H9 (cell line): Measurements from ENCODE around the gene TBC1D8B. TPM values are rescaled to one million over a fixed set of nuclear protein-coding genes. Genes with fewer than 3 reads are reported as not detected.

Experiments
- DNase-seq: peaks from one replicate; pipeline ENCODE4 v3.0.0-alpha.2; 2017
- H2AFZ ChIP-seq: one replicate; pipeline ENCODE4 v1.6.1; 2013; ENCODE audit warnings: mild to moderate bottlenecking, low read length, control low read depth, moderate library complexity
- H2AK5ac ChIP-seq: 2 replicates; pipeline ENCODE4 v1.6.1; 2013; ENCODE audit warnings: low read length, control low read depth, mixed read lengths; ENCODE audit not compliant: insufficient read length
- H2BK120ac ChIP-seq: one replicate; pipeline ENCODE4 v1.6.1; 2013; ENCODE audit warnings: low read depth, mild to moderate bottlenecking, low read length, control low read depth, inconsistent platforms; ENCODE audit not compliant: poor library complexity, severe bottlenecking
- H2BK12ac ChIP-seq: 2 replicates; pipeline ENCODE4 v1.6.1; 2013; ENCODE audit warnings: low read length, control low read depth, mixed read lengths, low read depth; ENCODE audit not compliant: insufficient read length
- H2BK15ac ChIP-seq: 2 replicates; pipeline ENCODE4 v1.6.1; 2013; ENCODE audit warnings: low read depth, low read length, control low read depth
- H2BK20ac ChIP-seq: one replicate; pipeline ENCODE4 v1.6.1; 2013; ENCODE audit warnings: low read depth, mild to moderate bottlenecking, low read length, control low read depth, inconsistent platforms; ENCODE audit not compliant: poor library complexity, severe bottlenecking
- H2BK5ac ChIP-seq: 2 replicates; pipeline ENCODE4 v1.6.1; 2013; ENCODE audit warnings: low read length, control low read depth, mixed read lengths; ENCODE audit not compliant: insufficient read length
- H3K14ac ChIP-seq: 2 replicates; pipeline ENCODE4 v1.6.1; 2013; ENCODE audit warnings: low read length, control low read depth; ENCODE audit not compliant: insufficient read depth
- H3K18ac ChIP-seq: 2 replicates; pipeline ENCODE4 v1.6.1; 2013; ENCODE audit warnings: low read depth, mild to moderate bottlenecking, mixed read lengths, low read length, control low read depth; ENCODE audit not compliant: insufficient read length
- H3K23ac ChIP-seq: 2 replicates; pipeline ENCODE4 v1.6.1; 2013; ENCODE audit warnings: low read length, control low read depth, mixed read lengths, low read depth; ENCODE audit not compliant: insufficient read length
- H3K23me2 ChIP-seq: 2 replicates; pipeline ENCODE4 v1.6.1; 2013; ENCODE audit warnings: low read depth, mild to moderate bottlenecking, mixed read lengths, low read length, control low read depth; ENCODE audit not compliant: insufficient read length, poor library complexity, severe bottlenecking
- H3K27ac ChIP-seq: 2 replicates; pipeline ENCODE4 v1.5.1; 2013; ENCODE audit warnings: low read length, control low read depth, mixed read lengths, low read depth; ENCODE audit not compliant: insufficient read length
- H3K27me3 ChIP-seq: 2 replicates; pipeline ENCODE4 v1.6.1; 2013; ENCODE audit warnings: low read length, control low read depth, inconsistent platforms; ENCODE audit not compliant: insufficient read depth
- H3K4ac ChIP-seq: 2 replicates; pipeline ENCODE4 v1.6.1; 2013; ENCODE audit warnings: low read depth, mild to moderate bottlenecking, control low read depth, inconsistent platforms, low read length, moderate library complexity
- H3K4me1 ChIP-seq: 2 replicates; pipeline ENCODE4 v1.6.1; 2013; ENCODE audit warnings: low read length, control low read depth, inconsistent platforms; ENCODE audit not compliant: insufficient read depth
- H3K4me2 ChIP-seq: 2 replicates; pipeline ENCODE4 v1.6.1; 2013; ENCODE audit warnings: low read length, control low read depth, mixed read lengths; ENCODE audit not compliant: insufficient read length, insufficient read depth
- H3K56ac ChIP-seq: 2 replicates; pipeline ENCODE4 v1.6.1; 2013; ENCODE audit warnings: low read depth, mild to moderate bottlenecking, mixed read lengths, low read length, control low read depth; ENCODE audit not compliant: insufficient read length
- H3K79me1 ChIP-seq: 2 replicates; pipeline ENCODE4 v1.6.1; 2013; ENCODE audit warnings: low read depth, mild to moderate bottlenecking, moderate library complexity, low read length, control low read depth, inconsistent platforms; ENCODE audit not compliant: insufficient read depth, poor library complexity, severe bottlenecking
- H3K79me2 ChIP-seq: 2 replicates; pipeline ENCODE4 v1.6.1; 2013; ENCODE audit warnings: low read length, control low read depth, inconsistent platforms; ENCODE audit not compliant: insufficient read depth
- H3K9ac ChIP-seq: 2 replicates; pipeline ENCODE4 v1.6.1; 2013; ENCODE audit warnings: low read length, control low read depth, mixed read lengths; ENCODE audit not compliant: insufficient read length; ENCODE audit errors: extremely low read depth
- H3K9me3 ChIP-seq: one replicate; pipeline ENCODE4 v1.6.1; 2013; ENCODE audit warnings: low read depth, low read length, inconsistent platforms; ENCODE audit not compliant: control insufficient read depth
- H3T11ph ChIP-seq: one replicate; pipeline ENCODE4 v1.6.1; 2013; ENCODE audit warnings: mild to moderate bottlenecking, low read length, control low read depth, inconsistent platforms
- H4K20me1 ChIP-seq: one replicate; pipeline ENCODE4 v1.6.1; 2013; ENCODE audit not compliant: control insufficient read depth, insufficient read length, insufficient read depth
- H4K5ac ChIP-seq: 2 replicates; pipeline ENCODE4 v1.6.1; 2013; ENCODE audit warnings: low read depth, mild to moderate bottlenecking, mixed read lengths, low read length, control low read depth; ENCODE audit not compliant: insufficient read length
- H4K8ac ChIP-seq: replicated peaks from 2 replicates; pipeline ENCODE4 v1.6.1; 2013; ENCODE audit warnings: low read length, control low read depth, mixed read lengths, low read depth; ENCODE audit not compliant: insufficient read length
- H4K91ac ChIP-seq: 2 replicates; pipeline ENCODE4 v1.6.1; 2013; ENCODE audit warnings: low read depth, mild to moderate bottlenecking, moderate library complexity, mixed read lengths, low read length, control low read depth; ENCODE audit not compliant: insufficient read length
- H3K27ac Mint-ChIP-seq, 3 experiments: 2 replicates in 2 of 3; 3 replicates in 1 of 3; pipeline ENCODE4 v1.8.0; 2020 to 2021; ENCODE audit warnings: mixed read lengths in 3 of 3, mild to moderate bottlenecking in 1 of 3, moderate library complexity in 1 of 3
- H3K27me3 Mint-ChIP-seq: 2 replicates; pipeline ENCODE4 v1.8.0; 2021; ENCODE audit warnings: low read depth, mild to moderate bottlenecking, moderate library complexity, mixed read lengths
- H3K36me3 Mint-ChIP-seq, 3 experiments: 2 replicates in 2 of 3; 3 replicates in 1 of 3; pipeline ENCODE4 v1.8.0; 2020 to 2021; ENCODE audit warnings: low read depth in 3 of 3, mixed read lengths in 3 of 3; ENCODE audit not compliant: insufficient read depth in 1 of 3
- H3K4me1 Mint-ChIP-seq, 2 experiments: 2 replicates each; pipeline ENCODE4 v1.8.0; 2020; ENCODE audit warnings: mixed read lengths in 2 of 2
- H3K4me3 Mint-ChIP-seq, 2 experiments: 2 replicates in 1 of 2; 3 replicates in 1 of 2; pipeline ENCODE4 v1.8.0; 2020 to 2021; ENCODE audit warnings: mild to moderate bottlenecking in 2 of 2, mixed read lengths in 2 of 2, moderate library complexity in 1 of 2
- H3K9me3 Mint-ChIP-seq, 2 experiments: 2 replicates in 1 of 2; 3 replicates in 1 of 2; pipeline ENCODE4 v1.8.0; 2020; ENCODE audit warnings: mild to moderate bottlenecking in 2 of 2, mixed read lengths in 2 of 2, moderate library complexity in 1 of 2
- WGBS: extraction: QIAGEN DNeasy Blood & Tissue Kit; methylation state at CpG from one replicate; pipeline ENCODE4 v1.1.7; 2013; ENCODE audit warnings: missing lambda C conversion rate, low lambda C conversion rate, mixed read lengths; ENCODE audit not compliant: insufficient read length; ENCODE audit errors: extremely low coverage; 5-methylcytosine and 5-hydroxymethylcytosine counted together
- total RNA-seq: library from RNA; stranded (reverse); gene quantifications from 2 replicates; pipeline ENCODE4 v1.2.1, GENCODE V29; 2021
- TF ChIP-seq, protein P1 (sequence below): fragments of 200-600 bp; sonication (generic); conservative IDR thresholded peaks from 3 replicates; pipeline ENCODE4 v1.8.0; 2021; ENCODE audit warnings: antibody characterized with exemption, mild to moderate bottlenecking

Gene TBC1D8B
- total RNA-seq, 1 experiment from 2014 or later = 2.6 TPM

DNA sequence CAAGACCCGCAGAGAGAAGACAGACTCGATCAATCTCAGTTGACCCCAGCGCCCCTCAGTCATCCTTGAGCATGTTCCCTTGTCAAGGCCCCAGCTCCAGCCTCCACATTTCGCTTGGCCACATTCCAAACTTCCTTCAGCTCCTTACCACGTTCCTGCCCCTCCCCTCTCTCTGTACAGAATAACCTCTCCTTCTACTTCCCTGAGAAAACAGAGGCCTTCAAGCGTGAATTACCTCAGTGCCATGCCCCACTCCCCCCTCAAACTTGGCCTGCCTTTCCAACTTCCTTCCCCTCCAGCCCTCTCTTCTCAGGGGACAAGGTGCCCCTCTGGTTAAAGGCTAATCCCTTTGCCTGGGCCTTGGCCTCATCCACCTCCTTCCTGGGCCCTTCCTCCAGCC lies 103.9 kb downstream of the TBC1D8B start:
- Histone ChIP-seq H3K4me1 (no peaks in the 10 kb centered on the region), H3K79me1 (no peaks in the 10 kb centered on the region), H3K9me3 (peaks cover 5% of the 10 kb centered on the region), H4K8ac (no peak overlapping the region), H3K4ac (no peak overlapping the region), H3K23ac (no peak overlapping the region), H3K4me2 (no peak overlapping the region), H3K9ac (no peak overlapping the region), H2BK15ac (no peak overlapping the region), H3K23me2 (no peaks in the 10 kb centered on the region), H3K27ac (no peak overlapping the region), H3K79me2 (no peaks in the 10 kb centered on the region), H2BK120ac (no peak overlapping the region), H2BK12ac (no peak overlapping the region), H2BK5ac (no peak overlapping the region), H2BK20ac (no peak overlapping the region), H3T11ph (no peak overlapping the region), H4K91ac (no peak overlapping the region), H2AFZ (no peak overlapping the region), H3K56ac (no peak overlapping the region), H4K5ac (no peak overlapping the region), H2AK5ac (no peak overlapping the region), H4K20me1 (no peaks in the 10 kb centered on the region), H3K18ac (no peak overlapping the region), H3K27me3 (no peaks in the 10 kb centered on the region), H3K14ac (no peak overlapping the region)
- H3K4me1 Mint-ChIP-seq = no peaks in the 10 kb centered on the region; a peak in 1 of 4 replicates
- TF ChIP-seq, protein P1, sequence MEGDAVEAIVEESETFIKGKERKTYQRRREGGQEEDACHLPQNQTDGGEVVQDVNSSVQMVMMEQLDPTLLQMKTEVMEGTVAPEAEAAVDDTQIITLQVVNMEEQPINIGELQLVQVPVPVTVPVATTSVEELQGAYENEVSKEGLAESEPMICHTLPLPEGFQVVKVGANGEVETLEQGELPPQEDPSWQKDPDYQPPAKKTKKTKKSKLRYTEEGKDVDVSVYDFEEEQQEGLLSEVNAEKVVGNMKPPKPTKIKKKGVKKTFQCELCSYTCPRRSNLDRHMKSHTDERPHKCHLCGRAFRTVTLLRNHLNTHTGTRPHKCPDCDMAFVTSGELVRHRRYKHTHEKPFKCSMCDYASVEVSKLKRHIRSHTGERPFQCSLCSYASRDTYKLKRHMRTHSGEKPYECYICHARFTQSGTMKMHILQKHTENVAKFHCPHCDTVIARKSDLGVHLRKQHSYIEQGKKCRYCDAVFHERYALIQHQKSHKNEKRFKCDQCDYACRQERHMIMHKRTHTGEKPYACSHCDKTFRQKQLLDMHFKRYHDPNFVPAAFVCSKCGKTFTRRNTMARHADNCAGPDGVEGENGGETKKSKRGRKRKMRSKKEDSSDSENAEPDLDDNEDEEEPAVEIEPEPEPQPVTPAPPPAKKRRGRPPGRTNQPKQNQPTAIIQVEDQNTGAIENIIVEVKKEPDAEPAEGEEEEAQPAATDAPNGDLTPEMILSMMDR = no peak
- H3K36me3 Mint-ChIP-seq = peaks cover 0 to 5% (median 0%) of the 10 kb centered on the region in 3 experiments; a peak in 1 of 7 replicates
- no CpG with 5 or more reads among the region's 6 CpGs for WGBS
- no peak overlapping the region for H3K27ac Mint-ChIP-seq
- H3K9me3 Mint-ChIP-seq = peaks cover 0 to 60% of the 10 kb centered on the region in 2 experiments; a peak in 2 of 5 replicates
- H3K4me3 Mint-ChIP-seq = no peak overlapping the region
- H3K27me3 Mint-ChIP-seq = peaks cover 2% of the 10 kb centered on the region; the same call in 1 of the 2 replicates
- DNase-seq = no peak
